Posterior cingulate gyrus (tissue), 11 donors: ENCODE measurements around the gene ECE1.

Source experiments
- DNase-seq, 10 donors: peaks; one replicate each; pipeline versions ENCODE4 v3.0.0 to v3.0.0-alpha.2; 2020 to 2021; ENCODE audit warnings: mixed read lengths in 3 of 10
- intact Hi-C: fragments of 100-400 bp; cut with DNase I; formaldehyde crosslinking; loops from one replicate; pipeline ENCODE4 v1.15.1; 2023

The ECE1 gene

GRCh38 chr1:21258331-21259134 is 31.7 kb downstream of the ECE1 start:
- intact Hi-C loops, result no loop called here
- DNase-seq, result no peak

- intact Hi-C loops, result no loop called here
- DNase-seq, result no peak
Observed at GRCh38 chr1:21257431-21258135, 32.7 kb downstream of the ECE1 start.

DNA sequence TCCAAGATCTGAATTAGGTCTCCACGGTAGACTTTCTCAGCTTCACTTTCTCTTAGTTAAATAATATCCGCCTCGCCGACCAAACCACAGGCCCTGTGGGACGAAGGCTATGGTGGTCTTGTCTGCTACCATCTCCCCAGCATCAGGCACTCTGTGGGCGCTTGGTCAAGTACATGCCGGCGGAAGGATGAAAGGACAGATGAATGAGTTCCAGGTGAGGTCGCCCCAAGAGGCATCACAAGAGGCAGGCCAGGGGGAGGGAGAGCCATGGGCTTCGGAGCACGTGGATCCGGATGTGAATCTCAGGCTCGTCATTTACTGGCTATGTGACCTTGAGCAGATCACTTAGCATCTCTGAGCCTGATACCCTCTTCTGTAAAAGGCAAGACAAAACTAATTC is 33.5 kb downstream of the ECE1 start:
- intact Hi-C loops, result no loop called here
- DNase-seq, result no peak

DNA sequence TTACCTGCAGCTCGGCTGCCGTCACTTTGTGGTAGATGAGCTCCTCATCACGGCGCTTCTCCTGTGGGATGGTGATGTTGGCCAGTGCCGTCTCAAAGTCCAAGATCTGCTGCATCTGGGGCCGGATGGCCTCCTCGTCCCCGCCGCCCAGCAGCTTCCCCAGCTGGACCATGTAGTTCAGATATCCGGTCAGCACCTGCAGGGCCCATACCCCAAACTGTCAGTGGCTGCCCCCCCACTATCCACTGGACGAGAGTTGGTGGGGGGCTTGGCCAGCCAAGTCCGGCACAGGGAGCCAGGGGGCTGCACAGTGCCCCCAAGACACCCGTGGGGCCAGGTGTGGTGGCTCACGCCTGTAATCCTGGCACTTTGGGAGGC is 34.3 kb downstream of the ECE1 start:
- intact Hi-C loops, result loop anchor here (1.0 to 2.0 kb wide), 2 partner anchors 79 to 112 kb away; no protein-coding TSS in a partner anchor

DNA sequence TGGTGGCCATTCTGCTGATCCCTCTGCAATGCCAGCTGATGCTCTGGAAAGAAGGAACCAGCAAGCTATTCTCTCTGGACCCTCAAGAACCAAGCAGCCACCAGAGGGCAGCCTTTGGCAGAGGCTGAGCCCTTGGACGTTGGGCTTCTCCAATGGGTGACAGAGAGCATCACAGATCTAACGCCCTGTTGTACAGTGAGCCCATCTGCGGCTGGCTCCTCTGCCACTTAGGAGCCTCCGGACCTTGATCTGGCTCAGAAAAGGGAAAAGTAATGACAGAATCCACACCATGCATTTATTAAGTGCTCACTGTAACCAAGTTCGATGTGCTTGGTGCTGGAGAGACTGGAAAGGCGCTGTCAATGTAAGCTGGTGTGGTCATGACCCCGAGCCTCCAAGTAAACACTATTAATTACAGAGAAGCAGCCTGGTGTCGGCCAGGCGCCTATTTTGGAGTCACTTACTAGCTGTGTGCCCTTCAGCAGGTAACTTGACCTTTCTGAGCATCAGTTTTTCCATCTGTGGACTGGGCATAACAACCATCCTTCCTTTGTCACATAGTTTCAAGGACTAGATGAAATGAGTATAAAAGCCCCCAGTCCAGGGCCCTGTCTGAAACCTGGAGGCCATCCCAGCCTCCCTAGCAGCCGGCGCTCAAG is 34.9 kb downstream of the ECE1 start:
- intact Hi-C loops, result loop anchor here (1.0 to 2.0 kb wide), 2 partner anchors 79 to 113 kb away; no protein-coding TSS in a partner anchor
- DNase-seq, result peak; percentile 83 to 99 (median 96)

More for the DNA sequence above, 34.3 kb downstream of the ECE1 start:
- DNase-seq, result no peak

GRCh38 chr1:21254335-21254951 is 35.8 kb downstream of the ECE1 start:
- intact Hi-C loops, result loop anchor here (2.0 kb wide), 1 partner anchor 80 kb away; no protein-coding TSS in a partner anchor
- DNase-seq, result peak in 9 of 10 donors; percentile 32 to 92 (median 63)

GRCh38 chr1:21251773-21252471 is 38.3 kb downstream of the ECE1 start:
- no peak for DNase-seq
- intact Hi-C loops, result no loop called here

DNA sequence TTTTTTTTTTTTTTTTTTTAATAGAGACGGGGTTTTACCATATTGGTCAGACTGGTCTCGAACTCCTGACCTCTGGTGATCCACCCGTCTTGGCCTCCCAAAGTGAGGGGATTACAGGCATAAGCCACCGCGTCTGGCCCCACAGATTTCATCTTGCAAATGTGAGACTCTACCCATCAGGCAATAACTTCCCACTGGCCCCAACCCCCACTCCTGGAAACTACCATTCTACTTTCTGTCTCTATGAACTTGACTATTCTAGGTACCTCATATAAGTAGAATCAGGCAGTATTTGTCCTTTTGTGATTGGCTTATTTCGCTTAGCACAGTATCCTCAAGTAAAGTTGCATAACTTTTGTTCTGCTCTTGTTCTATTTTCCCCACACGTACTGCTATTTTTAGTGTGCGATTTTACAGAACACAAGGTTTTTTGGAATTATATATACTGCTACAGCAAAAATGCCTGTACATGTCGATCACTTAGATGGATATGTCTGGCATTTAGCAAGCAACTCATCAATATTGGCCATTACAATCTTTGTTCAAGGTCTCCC is 40.2 kb downstream of the ECE1 start:
- no peak for DNase-seq
- intact Hi-C loops, result no loop called here

- intact Hi-C loops, result no loop called here
- peak in 2 of 10 donors; percentile 21 to 50 for DNase-seq
Observed at GRCh38 chr1:21247892-21248715, 42.2 kb downstream of the ECE1 start.

DNA sequence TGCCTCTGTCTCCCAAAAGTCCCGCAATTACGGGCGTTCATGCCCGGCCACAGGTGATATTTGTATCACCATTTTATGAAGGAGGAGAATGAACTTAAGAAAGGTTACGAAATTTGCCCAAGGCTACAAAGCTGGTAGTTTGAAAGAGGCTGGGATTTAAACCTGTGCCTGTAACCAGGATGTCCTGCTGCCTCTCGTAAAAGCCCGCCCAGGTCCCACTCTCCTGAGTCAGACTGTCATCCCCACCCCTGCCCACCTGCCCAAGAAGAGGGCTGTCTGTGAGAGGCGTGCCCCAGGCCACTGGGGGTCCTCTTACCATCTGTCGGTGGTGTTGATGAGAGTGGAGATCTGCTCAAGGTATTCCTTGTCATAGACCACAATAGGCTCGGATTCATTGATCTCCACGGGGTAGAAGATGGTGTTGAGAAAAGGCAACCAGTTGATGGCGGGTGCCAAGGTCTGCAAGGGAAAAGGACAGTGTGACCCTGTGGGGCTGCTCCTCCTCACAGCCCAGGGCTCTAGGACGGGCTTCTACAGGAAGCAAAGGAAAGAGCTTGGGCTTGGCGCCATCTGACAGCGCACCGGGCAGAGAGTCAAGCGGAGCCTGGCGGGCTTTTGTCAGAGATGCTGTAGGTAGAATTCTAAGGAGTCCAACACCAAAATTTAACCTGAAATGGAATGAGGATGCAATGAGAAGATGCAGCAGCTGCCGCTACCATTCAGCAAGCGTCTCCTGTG is 43.2 kb downstream of the ECE1 start:
- peak in 2 of 10 donors; percentile 60 to 71 for DNase-seq
- intact Hi-C loops, result no loop called here

DNA sequence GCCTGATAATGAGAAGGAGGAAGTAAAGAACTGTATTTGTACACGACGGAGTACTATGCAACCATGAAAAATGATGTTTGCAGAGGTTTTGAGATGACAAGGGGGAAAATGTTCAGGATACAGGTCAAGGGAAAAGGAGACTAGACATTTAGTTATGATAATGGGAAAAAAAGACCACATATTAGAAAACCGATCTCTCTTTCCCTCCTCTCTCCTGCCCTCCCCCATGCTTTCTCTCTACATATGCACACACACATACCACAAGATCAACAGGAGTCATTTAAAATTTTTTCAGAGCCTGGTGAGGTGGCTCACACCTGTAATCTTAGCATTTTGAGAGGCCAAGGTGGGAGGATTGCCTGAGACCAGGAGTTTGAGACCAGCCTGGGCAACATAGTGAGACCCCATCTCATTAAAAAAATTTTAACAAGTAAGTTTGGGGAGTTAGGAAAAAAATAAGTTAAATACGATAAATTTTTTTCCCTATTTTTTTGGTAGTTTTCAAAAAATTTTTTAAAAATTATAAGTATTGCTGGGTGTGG is 44.5 kb downstream of the ECE1 start:
- DNase-seq, result no peak
- intact Hi-C loops, result no loop called here

- no peak for DNase-seq
- intact Hi-C loops, result no loop called here
Observed at GRCh38 chr1:21244986-21245687, 45.1 kb downstream of the ECE1 start.

DNA sequence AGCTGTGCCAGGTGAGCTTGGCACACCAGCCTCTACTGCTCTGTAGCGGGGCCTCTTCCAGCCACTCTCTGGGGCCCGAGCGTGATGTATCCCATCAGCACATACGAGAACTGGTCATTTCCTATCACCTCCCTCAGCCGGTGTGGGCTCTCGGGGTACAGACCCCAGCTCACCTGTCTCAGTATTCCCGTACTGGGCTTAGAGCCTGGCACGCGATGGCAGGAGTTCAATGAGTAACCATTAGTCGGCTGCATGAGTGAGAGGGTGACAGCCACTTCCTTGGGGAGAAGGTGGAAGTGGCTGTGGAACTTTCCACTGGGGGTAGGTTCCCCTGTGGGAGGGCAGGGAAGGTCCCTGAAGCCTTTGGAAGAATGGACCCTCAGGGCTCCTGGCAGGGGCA is 46.1 kb downstream of the ECE1 start:
- intact Hi-C loops, result no loop called here
- DNase-seq, result no peak

- intact Hi-C loops, result no loop called here
- no peak for DNase-seq
Observed at GRCh38 chr1:21242846-21243245, 47.4 kb downstream of the ECE1 start.

GRCh38 chr1:21241771-21242581 is 48.3 kb downstream of the ECE1 start:
- DNase-seq, result no peak
- intact Hi-C loops, result no loop called here

DNA sequence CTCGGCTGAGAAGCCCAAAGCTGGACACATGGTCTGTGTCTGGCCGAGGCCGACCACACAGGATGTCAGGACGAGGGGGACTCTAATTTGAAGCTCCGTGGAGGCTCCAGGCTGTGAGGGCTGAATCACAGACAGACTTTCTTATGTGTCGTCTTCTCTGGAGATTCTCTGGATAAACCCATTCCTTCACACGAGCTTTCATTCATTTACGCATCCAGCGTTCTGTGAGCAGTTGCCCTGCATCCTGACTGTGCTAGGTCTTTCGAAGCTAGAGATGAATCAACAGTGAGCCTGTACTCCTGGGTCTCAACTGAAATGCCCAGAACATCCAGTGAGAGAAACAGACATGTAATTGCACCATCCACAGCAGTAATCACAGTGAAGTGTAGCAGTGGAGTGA is 49.6 kb downstream of the ECE1 start:
- no peak for DNase-seq
- intact Hi-C loops, result no loop called here

- DNase-seq, result no peak
- intact Hi-C loops, result no loop called here
Observed at GRCh38 chr1:21239221-21239620, 51.0 kb downstream of the ECE1 start.
